HG03378 (cell line): Measurements from ENCODE around the gene TNF.
"Not testable (repeated sequence)": the region's sequence is repeated elsewhere in the genome, so short reads cannot be mapped to it uniquely, and the experiment has no call there.

Experiments
- ATAC-seq: cut with Tn5 transposase; IDR thresholded peaks from one replicate; pipeline ENCODE4 v1.9.1; 2021; ENCODE audit warnings: mild to moderate bottlenecking, moderate library complexity; ENCODE audit not compliant: unreplicated experiment

TNF gene

GRCh38 chr6:31543639-31544038 lies 31.7 kb upstream of the TNF start:
- ATAC-seq = no peak

GRCh38 chr6:31544676-31545075 lies 30.7 kb upstream of the TNF start:
- ATAC-seq = no peak

GRCh38 chr6:31545291-31545690 lies 30.1 kb upstream of the TNF start:
- ATAC-seq = no peak

- peak; percentile 37 for ATAC-seq
Observed at GRCh38 chr6:31546339-31546957, 28.9 kb upstream of the TNF start, which contains the start of gene ATP6V1G2. Gene ATP6V1G2, minus strand, starts transcription at chr6:31546608. Its CDS starts 49 bp downstream, at chr6:31546559.

GRCh38 chr6:31546958-31547726 lies 28.2 kb upstream of the TNF start, which contains the start of gene NFKBIL1:
Gene NFKBIL1, plus strand, starts transcription at chr6:31547608. Its CDS starts 87 bp downstream, at chr6:31547695.
- ATAC-seq = peak; percentile 55

GRCh38 chr6:31547727-31548543 lies 27.4 kb upstream of the TNF start:
- no peak for ATAC-seq

GRCh38 chr6:31548544-31548873 lies 26.9 kb upstream of the TNF start:
- ATAC-seq = no peak

GRCh38 chr6:31551371-31551770 lies 24.0 kb upstream of the TNF start:
- ATAC-seq = not testable (repeated sequence)

- ATAC-seq = no peak
Observed at GRCh38 chr6:31556307-31556706, 19.1 kb upstream of the TNF start.

GRCh38 chr6:31557443-31558317 lies 17.7 kb upstream of the TNF start:
- ATAC-seq = no peak

GRCh38 chr6:31558318-31558625 lies 17.1 kb upstream of the TNF start:
- no peak for ATAC-seq

- no peak for ATAC-seq
Observed at GRCh38 chr6:31558631-31559500, 16.5 kb upstream of the TNF start.

- no peak for ATAC-seq
Observed at GRCh38 chr6:31559606-31559957, 15.8 kb upstream of the TNF start.

GRCh38 chr6:31559958-31560696 lies 15.2 kb upstream of the TNF start:
- ATAC-seq = peak; percentile 60

- no peak for ATAC-seq
Observed at GRCh38 chr6:31560697-31561058, 14.7 kb upstream of the TNF start.

- no peak for ATAC-seq
Observed at GRCh38 chr6:31567531-31568370, 7.6 kb upstream of the TNF start.

- peak; percentile 54 for ATAC-seq
Observed at GRCh38 chr6:31568537-31568961, 6.8 kb upstream of the TNF start.

GRCh38 chr6:31569861-31570536 lies 5.4 kb upstream of the TNF start:
- no peak for ATAC-seq
